ENCODE measurements around the gene ANKRD27. TPM values are rescaled to one million over a fixed set of nuclear protein-coding genes. Genes with fewer than 3 reads are reported as not detected.
"Not testable (repeated sequence)": the region's sequence is repeated elsewhere in the genome, so short reads cannot be mapped to it uniquely, and the experiment has no call there.

The ANKRD27 gene
- total RNA-seq, 6 donors from 2014 or later, result 31.3 to 46.1 (median 35.3) TPM

GRCh38 chr19:32662186-32662585 is 12.8 kb downstream of the ANKRD27 start:
- peaks cover 0 to 7% (median 0%) of the 10 kb centered on the region in 4 donors for H3K4me1 ChIP-seq
- no peak overlapping the region for H3K4me3 ChIP-seq
- H3K27ac ChIP-seq, result no peak overlapping the region
- H3K36me3 ChIP-seq, result peaks cover 0 to 24% (median 17%) of the 10 kb centered on the region in 4 donors
- no peaks in the 10 kb centered on the region for H3K27me3 ChIP-seq
- no peak for TF ChIP-seq CTCF (IDR thresholded peaks at IDR 0.05)
- no peak for TF ChIP-seq POLR2AphosphoS5 (IDR thresholded peaks at IDR 0.05)
- no peak for TF ChIP-seq EP300 (IDR thresholded peaks at IDR 0.05)
- TF ChIP-seq POLR2A (IDR thresholded peaks at IDR 0.05), result no peak
- H3K9me3 ChIP-seq, result no peaks in the 10 kb centered on the region
- DNase-seq (no peak), ATAC-seq (ENCODE audit: low FRiP score in 2 of 2) (no peak)
- WGBS, 2 donors, result 19 to 29% methylated on average over 3 of the region's 3 CpGs

- WGBS, 2 donors, result 91 to 92% methylated on average over 7 of the region's 7 CpGs
Observed at GRCh38 chr19:32661318-32661717, 13.7 kb downstream of the ANKRD27 start.

DNA sequence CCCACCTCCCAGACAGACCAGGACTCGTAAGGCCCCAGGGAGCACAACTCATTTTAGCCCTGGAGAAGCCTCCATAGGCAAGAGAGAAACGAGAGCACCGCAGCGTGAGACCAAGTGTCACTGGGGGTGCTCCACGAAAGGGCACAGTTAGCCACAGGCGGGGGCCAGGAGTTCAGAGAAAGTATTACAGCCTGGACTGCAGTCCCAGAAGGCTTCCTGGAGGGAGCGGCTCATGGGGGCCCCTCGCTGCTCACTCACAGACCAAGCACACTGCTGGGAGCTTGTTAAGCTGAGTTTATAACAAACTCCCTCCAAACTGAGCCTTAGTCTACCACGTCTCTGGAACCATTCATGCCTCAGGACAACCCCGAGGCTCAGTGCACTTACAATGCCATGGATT is 16.5 kb downstream of the ANKRD27 start:
- no peak overlapping the region for H3K4me3 ChIP-seq
- no peaks in the 10 kb centered on the region for H3K9me3 ChIP-seq
- H3K36me3 ChIP-seq, result peaks cover 0 to 45% (median 30%) of the 10 kb centered on the region in 4 donors
- DNase-seq (no peak), ATAC-seq (ENCODE audit: low FRiP score in 2 of 2) (no peak)
- no peak overlapping the region for H3K27ac ChIP-seq
- TF ChIP-seq POLR2A (IDR thresholded peaks at IDR 0.05) (no peak), CTCF (IDR thresholded peaks at IDR 0.05) (no peak), POLR2AphosphoS5 (IDR thresholded peaks at IDR 0.05) (no peak), EP300 (IDR thresholded peaks at IDR 0.05) (no peak)
- WGBS, 2 donors, result 85 to 96% methylated on average over 10 of the region's 10 CpGs
- H3K4me1 ChIP-seq, result peaks cover 0 to 10% (median 0%) of the 10 kb centered on the region in 4 donors
- no peaks in the 10 kb centered on the region for H3K27me3 ChIP-seq

More at GRCh38 chr19:32661318-32661717, 13.7 kb downstream of the ANKRD27 start:
- H3K4me1 ChIP-seq, result peaks cover 0 to 7% (median 0%) of the 10 kb centered on the region in 4 donors
- DNase-seq (no peak), ATAC-seq (ENCODE audit: low FRiP score in 2 of 2) (no peak)
- no peak overlapping the region for H3K27ac ChIP-seq
- no peaks in the 10 kb centered on the region for H3K9me3 ChIP-seq
- no peaks in the 10 kb centered on the region for H3K27me3 ChIP-seq
- H3K4me3 ChIP-seq, result no peak overlapping the region
- H3K36me3 ChIP-seq, result peaks cover 0 to 28% (median 15%) of the 10 kb centered on the region in 4 donors
- TF ChIP-seq POLR2A (IDR thresholded peaks at IDR 0.05), result no peak
- TF ChIP-seq POLR2AphosphoS5 (IDR thresholded peaks at IDR 0.05), result no peak
- no peak for TF ChIP-seq CTCF (IDR thresholded peaks at IDR 0.05)
- TF ChIP-seq EP300 (IDR thresholded peaks at IDR 0.05), result no peak

DNA sequence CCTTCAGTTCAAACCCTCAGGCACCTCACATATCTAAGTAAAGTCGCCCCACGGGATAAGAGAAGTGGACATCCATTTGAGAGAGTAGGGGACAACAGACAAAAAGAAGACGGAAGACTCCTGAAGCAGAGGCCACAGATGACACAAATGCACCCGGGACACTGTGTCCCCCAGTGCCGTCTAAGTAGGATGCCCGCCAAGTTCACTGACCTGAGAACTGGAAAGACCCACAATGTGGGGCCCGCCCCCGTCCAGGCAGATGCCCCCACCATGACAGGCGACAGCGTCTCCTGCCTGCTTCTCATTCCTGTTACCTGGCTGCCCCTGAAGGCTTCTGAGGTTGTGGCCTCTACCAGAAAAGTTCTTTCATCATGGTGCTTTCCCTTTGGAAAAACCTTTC is 16.9 kb downstream of the ANKRD27 start:
- no peak overlapping the region for H3K4me3 ChIP-seq
- H3K4me1 ChIP-seq, result peaks cover 0 to 14% (median 3%) of the 10 kb centered on the region in 4 donors
- no peak for DNase-seq
- H3K27me3 ChIP-seq, result no peaks in the 10 kb centered on the region
- no peaks in the 10 kb centered on the region for H3K9me3 ChIP-seq
- TF ChIP-seq EP300 (IDR thresholded peaks at IDR 0.05) (no peak), POLR2A (IDR thresholded peaks at IDR 0.05) (no peak), POLR2AphosphoS5 (IDR thresholded peaks at IDR 0.05) (no peak), CTCF (IDR thresholded peaks at IDR 0.05) (no peak)
- peaks cover 0 to 45% (median 32%) of the 10 kb centered on the region in 4 donors for H3K36me3 ChIP-seq
- no peak overlapping the region for H3K27ac ChIP-seq
- 93% methylated on average over 10 of the region's 10 CpGs for WGBS, 2 donors
- ATAC-seq (ENCODE audit: low FRiP score in 2 of 2), result no peak

- not testable (repeated sequence) for ATAC-seq (ENCODE audit: low FRiP score in 2 of 2); H3K4me3 ChIP-seq; DNase-seq; H3K27me3 ChIP-seq; H3K27ac ChIP-seq; H3K9me3 ChIP-seq
- H3K36me3 ChIP-seq, result peaks cover 0 to 45% (median 33%) of the 10 kb centered on the region in 4 donors
- 90 to 96% methylated on average over 8 of the region's 8 CpGs for WGBS, 2 donors
- H3K4me1 ChIP-seq, result peaks cover 3 to 23% (median 15%) of the 10 kb centered on the region in 4 donors
Observed at GRCh38 chr19:32656379-32656778, 18.6 kb downstream of the ANKRD27 start.
